ENCODE measurements around the gene VGLL4.

Gene VGLL4

GRCh38 chr3:11539218-11539617 is 104.5 kb downstream of the VGLL4 start:
- no peak overlapping the region for H3K27ac ChIP-seq (ENCODE audit: low read length)
- H3K27me3 ChIP-seq (ENCODE audit: insufficient read depth, low read length, poor library complexity) = no peaks in the 10 kb centered on the region
- H3K4me3 ChIP-seq (ENCODE audit: low read depth in 1 of 2, low read length in 2 of 2) = no peak overlapping the region
- H3K9me3 ChIP-seq (ENCODE audit: insufficient read depth, low read length, severe bottlenecking) = no peaks in the 10 kb centered on the region
- H2AFZ ChIP-seq (ENCODE audit: low read depth, low read length) = no peak overlapping the region
- DNase-seq (no peak), ATAC-seq (ENCODE audit: insufficient read depth, low read depth) (no peak)
- peaks cover 9% of the 10 kb centered on the region; the same call in 1 of the 2 replicates for H4K20me1 ChIP-seq (ENCODE audit: insufficient read depth, low read length)
- H3K9ac ChIP-seq (ENCODE audit: low read depth, low read length) = no peak overlapping the region
- no peaks in the 10 kb centered on the region for H3K4me1 ChIP-seq (ENCODE audit: insufficient read depth, low read length)
- no peak overlapping the region for H3K4me2 ChIP-seq (ENCODE audit: insufficient read depth, low read length)
- TF ChIP-seq CTCF (IDR thresholded peaks at IDR 0.05; ENCODE audit: borderline replicate concordance, extremely low read depth, low read length, poor library complexity, severe bottlenecking) (no peak), EZH2 (IDR thresholded peaks at IDR 0.05; ENCODE audit: borderline replicate concordance, low read depth, low read length, severe bottlenecking) (no peak)
- H3K36me3 ChIP-seq (ENCODE audit: insufficient read depth, low read length) = no peaks in the 10 kb centered on the region
- H3K79me2 ChIP-seq (ENCODE audit: insufficient read depth, low read length) = no peaks in the 10 kb centered on the region

- ATAC-seq (ENCODE audit: insufficient read depth, low read depth) (0 out of 3 replicates have a peak, but pooled peaks have one; percentile 27), DNase-seq (no peak)
- Histone ChIP-seq H3K27ac (ENCODE audit: low read length) (no peak overlapping the region), H2AFZ (ENCODE audit: low read depth, low read length) (no peak overlapping the region), H3K4me3 (ENCODE audit: low read depth in 1 of 2, low read length in 2 of 2) (no peak overlapping the region), H3K9me3 (ENCODE audit: insufficient read depth, low read length, severe bottlenecking) (no peaks in the 10 kb centered on the region), H3K9ac (ENCODE audit: low read depth, low read length) (no peak overlapping the region), H3K4me1 (ENCODE audit: insufficient read depth, low read length) (no peaks in the 10 kb centered on the region), H3K79me2 (ENCODE audit: insufficient read depth, low read length) (no peaks in the 10 kb centered on the region), H3K27me3 (ENCODE audit: insufficient read depth, low read length, poor library complexity) (no peaks in the 10 kb centered on the region), H3K36me3 (ENCODE audit: insufficient read depth, low read length) (no peaks in the 10 kb centered on the region), H4K20me1 (ENCODE audit: insufficient read depth, low read length) (0 out of 2 replicates have a peak, but pooled peaks cover 4% of the 10 kb centered on the region), H3K4me2 (ENCODE audit: insufficient read depth, low read length) (no peak overlapping the region)
- TF ChIP-seq EZH2 (IDR thresholded peaks at IDR 0.05; ENCODE audit: borderline replicate concordance, low read depth, low read length, severe bottlenecking) (no peak), CTCF (IDR thresholded peaks at IDR 0.05; ENCODE audit: borderline replicate concordance, extremely low read depth, low read length, poor library complexity, severe bottlenecking) (no peak)
Measured at GRCh38 chr3:11538581-11538980, 105.1 kb downstream of the VGLL4 start.

GRCh38 chr3:11536936-11537612 is 106.6 kb downstream of the VGLL4 start:
- H2AFZ ChIP-seq (ENCODE audit: low read depth, low read length) = no peak overlapping the region
- DNase-seq (no peak), ATAC-seq (ENCODE audit: insufficient read depth, low read depth) (no peak)
- no peaks in the 10 kb centered on the region for H3K27me3 ChIP-seq (ENCODE audit: insufficient read depth, low read length, poor library complexity)
- no peaks in the 10 kb centered on the region for H3K36me3 ChIP-seq (ENCODE audit: insufficient read depth, low read length)
- no peak overlapping the region for H3K4me2 ChIP-seq (ENCODE audit: insufficient read depth, low read length)
- no peak overlapping the region for H3K27ac ChIP-seq (ENCODE audit: low read length)
- H3K4me1 ChIP-seq (ENCODE audit: insufficient read depth, low read length) = no peaks in the 10 kb centered on the region
- no peaks in the 10 kb centered on the region for H3K79me2 ChIP-seq (ENCODE audit: insufficient read depth, low read length)
- H3K4me3 ChIP-seq (ENCODE audit: low read depth in 1 of 2, low read length in 2 of 2) = no peak overlapping the region
- H4K20me1 ChIP-seq (ENCODE audit: insufficient read depth, low read length) = 0 out of 2 replicates have a peak, but pooled peaks cover 4% of the 10 kb centered on the region
- no peaks in the 10 kb centered on the region for H3K9me3 ChIP-seq (ENCODE audit: insufficient read depth, low read length, severe bottlenecking)
- no peak overlapping the region for H3K9ac ChIP-seq (ENCODE audit: low read depth, low read length)
- TF ChIP-seq CTCF (IDR thresholded peaks at IDR 0.05; ENCODE audit: borderline replicate concordance, extremely low read depth, low read length, poor library complexity, severe bottlenecking) (no peak), EZH2 (IDR thresholded peaks at IDR 0.05; ENCODE audit: borderline replicate concordance, low read depth, low read length, severe bottlenecking) (no peak)
